COLO829 (cell line): Measurements from ENCODE around the gene AIMP1.
"Not testable (repeated sequence)": the region's sequence is repeated elsewhere in the genome, so short reads cannot be mapped to it uniquely, and the experiment has no call there.

Experiments used
- DNase-seq: peaks from one replicate; pipeline ENCODE4 v3.0.0; 2012; ENCODE audit warnings: low spot score

Gene AIMP1

DNA sequence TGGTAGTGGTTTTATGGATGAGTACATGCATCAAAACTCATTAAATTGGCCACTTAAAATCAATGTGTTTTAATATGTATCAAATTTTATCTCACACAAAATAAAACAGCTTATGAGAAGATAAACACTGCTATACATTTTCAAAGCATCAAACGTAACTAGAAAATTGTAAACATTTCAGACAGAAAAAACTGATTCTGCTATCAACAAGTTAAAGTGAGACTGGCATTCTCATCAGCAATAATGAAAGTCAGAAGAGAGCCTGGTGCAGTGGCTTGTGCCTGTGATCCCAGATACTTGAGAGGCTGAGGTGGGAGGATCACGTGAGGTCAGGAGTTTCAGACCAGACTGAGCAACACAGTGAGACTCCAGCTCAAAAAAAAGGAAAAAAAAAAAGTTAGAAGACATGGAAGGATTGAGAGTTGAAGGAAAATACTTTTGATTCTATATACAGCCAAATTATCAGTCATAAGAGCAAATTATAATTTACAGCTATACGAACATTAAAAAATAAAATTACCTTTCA lies 3.3 kb upstream of the AIMP1 start:
- DNase-seq = no peak

DNA sequence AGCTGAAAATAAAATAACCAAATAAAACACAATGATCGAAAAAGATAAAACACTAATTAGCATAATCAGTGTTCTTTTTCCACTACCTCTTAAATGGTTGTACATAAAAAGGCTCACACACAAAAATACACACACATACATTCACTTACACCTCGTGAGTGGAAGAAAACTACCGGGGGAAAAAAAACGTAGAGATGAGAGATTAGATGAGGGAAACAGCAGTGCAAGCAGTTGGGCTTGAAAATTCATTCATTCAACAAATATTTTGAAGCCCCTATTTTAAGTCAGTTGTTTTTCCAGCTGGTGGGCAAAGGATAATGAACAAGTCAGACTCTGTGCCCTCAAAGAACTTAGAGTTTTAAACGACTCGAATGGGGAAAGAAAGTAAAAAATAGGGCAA lies 1.4 kb upstream of the AIMP1 start:
- DNase-seq = no peak

DNA sequence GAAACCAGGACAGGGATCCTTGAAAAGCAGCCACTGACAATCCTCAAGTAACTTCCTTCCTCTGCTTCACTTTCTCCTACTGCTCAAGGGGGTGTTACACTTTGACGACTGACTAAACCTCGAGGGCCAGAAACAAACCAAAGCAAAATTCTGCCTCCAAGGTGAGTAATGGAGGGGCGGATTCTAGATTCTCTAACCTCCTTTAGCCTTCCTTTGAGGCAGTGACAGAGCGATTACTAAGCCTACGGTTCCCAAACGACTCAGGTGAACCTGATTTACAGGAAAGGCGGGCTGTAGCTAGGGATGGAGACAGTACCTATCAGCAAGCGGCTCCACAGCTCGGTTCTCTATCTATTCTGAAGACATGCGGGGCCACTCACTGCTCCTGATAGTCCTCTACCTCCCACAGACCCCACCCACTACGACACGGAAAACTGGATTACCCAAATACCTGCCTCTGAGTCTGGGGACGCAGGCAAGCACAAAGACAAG lies 828 bp upstream of the AIMP1 start:
- DNase-seq = no peak

GRCh38 chr4:106316773-106317409 lies 541 bp downstream of the AIMP1 start:
- no peak for DNase-seq

DNA sequence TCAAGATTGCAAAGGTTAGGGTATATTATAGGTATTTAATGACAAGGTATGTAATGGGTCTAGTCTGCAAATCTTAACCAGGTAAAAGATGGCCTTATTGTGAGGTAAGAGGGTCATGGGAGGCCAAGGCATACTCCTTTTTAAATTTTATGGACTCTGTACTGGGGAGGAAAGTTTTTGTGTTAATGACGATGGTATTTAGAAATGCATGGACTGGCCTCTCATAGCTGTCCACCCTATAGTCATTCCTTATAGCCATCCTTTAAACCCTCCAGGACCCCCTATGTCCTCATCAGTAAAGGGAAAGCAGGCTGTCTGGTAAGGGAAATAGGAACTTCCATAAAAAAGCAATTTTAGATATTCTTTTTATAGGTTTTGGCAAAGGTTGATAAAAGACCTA lies 1.5 kb downstream of the AIMP1 start:
- DNase-seq = no peak

GRCh38 chr4:106318511-106318910 lies 2.2 kb downstream of the AIMP1 start:
- DNase-seq = no peak

DNA sequence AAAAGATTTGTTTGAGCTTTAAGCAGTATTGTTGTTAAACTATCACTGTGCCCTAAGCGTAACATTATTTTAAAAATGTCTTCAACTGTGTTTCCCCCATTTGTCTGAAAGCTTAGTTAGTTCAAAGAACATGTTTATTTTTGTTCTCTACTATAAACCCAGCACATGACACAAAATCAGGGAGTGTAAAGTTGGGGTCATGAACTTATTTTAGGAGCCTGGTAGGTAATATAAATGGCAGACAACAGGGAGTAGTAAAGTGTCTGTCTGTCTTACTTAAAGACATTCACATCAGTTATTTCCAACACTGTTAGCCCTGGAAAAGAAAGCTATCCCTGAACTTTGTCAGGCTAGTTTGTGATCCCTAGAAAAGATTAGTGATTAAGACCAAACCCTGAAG lies 3.9 kb downstream of the AIMP1 start:
- DNase-seq = no peak

DNA sequence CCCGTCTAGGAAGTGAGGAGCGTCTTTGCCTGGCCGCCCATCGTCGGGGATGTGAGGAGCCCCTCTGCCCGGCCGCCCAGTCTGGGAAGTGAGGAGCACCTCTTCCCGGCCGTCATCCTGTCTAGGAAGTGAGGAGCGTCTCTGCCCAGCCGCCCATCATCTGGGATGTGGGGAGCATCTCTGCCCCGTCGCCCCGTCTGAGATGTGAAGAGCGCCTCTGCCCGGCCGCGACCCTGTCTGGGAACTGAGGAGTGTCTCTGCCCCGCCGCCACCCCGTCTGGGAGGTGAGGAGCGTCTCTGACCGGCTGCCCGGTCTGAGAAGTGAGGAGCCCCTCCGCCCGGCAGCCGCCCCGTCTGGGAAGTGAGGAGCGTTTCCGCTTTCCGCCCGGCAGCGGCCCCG lies 4.8 kb downstream of the AIMP1 start:
- not testable (repeated sequence) for DNase-seq

DNA sequence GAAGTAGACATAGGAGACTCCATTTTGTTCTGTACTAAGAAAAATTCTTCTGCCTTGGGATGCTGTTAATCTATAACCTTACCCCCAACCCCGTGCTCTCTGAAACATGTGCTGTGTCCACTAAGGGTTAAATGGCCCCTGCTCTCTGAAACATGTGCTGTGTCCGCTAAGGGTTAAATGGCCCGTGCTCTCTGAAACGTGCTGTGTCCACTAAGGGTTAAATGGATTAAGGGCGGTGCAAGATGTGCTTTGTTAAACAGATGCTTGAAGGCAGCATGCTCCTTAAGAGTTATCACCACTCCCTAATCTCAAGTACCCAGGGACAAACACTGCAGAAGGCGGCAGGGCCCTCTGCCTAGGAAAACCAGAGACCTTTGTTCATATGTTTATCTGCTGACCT lies 5.5 kb downstream of the AIMP1 start:
- not testable (repeated sequence) for DNase-seq

GRCh38 chr4:106323119-106323518 lies 6.8 kb downstream of the AIMP1 start:
- DNase-seq = no peak

GRCh38 chr4:106325800-106326199 lies 9.4 kb downstream of the AIMP1 start:
- no peak for DNase-seq

DNA sequence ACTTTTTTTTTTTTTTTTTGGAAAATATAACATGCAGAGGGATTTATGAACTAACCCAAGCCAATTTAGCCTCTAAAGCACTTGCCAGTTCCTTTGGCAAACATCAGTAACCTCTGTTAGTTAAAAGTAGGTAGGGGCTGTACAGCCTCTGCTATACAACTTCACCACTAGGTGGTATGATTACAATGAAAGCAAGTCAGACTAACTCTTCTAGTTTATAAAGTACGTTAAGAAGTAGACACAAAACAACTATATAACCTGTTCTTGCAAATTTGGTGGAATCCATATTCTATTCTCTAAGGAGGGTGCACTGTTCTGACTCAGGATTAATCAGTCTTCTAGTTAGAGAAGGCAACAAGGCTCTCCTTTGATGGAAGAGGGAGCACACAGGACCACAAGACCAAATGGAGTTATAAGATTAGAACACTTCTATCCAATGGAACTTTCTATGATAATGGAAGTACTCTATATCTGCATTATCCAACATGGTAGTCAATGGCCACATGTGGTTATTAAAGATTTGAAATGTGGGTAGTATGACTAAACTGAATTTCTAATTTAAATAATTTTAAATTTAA lies 12.8 kb downstream of the AIMP1 start:
- peak; percentile 44 for DNase-seq

- DNase-seq = no peak
These were observed 16.8 kb downstream of the AIMP1 start for GRCh38 chr4:106333186-106333585.

DNA sequence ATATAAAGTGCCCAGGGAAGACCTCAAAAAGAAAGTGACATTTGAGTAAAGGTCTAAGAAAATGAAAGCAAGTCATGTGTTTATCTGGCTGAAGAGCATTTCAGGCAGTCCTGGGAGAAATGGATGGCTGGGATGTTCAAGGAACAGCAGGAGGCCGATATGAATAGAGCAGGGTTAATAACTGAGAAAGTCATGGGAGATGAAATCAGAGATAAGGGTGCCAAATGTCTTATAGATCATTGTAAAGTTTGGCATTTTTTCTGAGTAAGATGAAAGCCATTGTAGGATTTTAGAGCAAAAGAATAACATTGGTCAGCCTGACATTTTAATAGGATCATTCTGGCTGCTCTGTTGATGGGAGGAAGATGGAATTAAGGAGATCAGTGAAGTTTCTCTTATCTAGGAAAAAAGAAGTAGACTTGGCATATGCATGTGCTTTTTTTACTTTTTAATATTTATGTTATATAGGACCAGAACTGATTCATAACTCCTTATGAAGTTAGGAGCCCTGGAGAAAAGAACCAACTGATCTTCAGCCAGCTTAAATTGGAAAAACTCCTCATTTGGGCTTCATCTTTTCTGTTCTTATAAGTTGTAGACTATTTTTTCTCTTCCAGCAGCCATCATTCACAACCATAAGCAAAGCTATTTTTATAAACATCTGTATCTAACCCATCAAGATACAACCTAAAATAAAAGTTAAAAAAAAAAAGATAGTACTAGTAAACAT lies 18.6 kb downstream of the AIMP1 start:
- no peak for DNase-seq

- DNase-seq = no peak
These were observed 20.3 kb downstream of the AIMP1 start for GRCh38 chr4:106336618-106337017.

DNA sequence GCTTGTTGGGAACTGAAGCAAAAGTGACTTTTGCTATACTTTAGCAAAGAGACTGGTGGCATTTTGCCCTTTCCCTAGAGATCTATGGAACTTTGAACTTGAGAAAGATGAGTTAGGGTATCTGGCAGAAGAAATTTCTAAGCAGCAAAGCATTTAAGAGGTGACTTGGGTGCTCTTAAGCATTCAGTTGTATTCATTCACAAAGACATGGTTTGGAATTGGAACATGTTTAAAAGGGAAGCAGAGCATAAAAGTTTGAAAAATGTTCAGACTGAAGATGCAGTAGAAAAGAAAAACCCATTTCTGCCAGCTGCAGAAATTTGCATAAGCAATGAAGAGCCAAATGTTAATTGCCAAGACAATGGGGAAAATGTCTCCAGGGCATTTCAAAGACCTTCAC lies 21.6 kb downstream of the AIMP1 start:
- DNase-seq = no peak

GRCh38 chr4:106338671-106339070 lies 22.3 kb downstream of the AIMP1 start:
- DNase-seq = no peak

- DNase-seq = no peak
These were observed 23.1 kb downstream of the AIMP1 start for GRCh38 chr4:106339431-106339830.

DNA sequence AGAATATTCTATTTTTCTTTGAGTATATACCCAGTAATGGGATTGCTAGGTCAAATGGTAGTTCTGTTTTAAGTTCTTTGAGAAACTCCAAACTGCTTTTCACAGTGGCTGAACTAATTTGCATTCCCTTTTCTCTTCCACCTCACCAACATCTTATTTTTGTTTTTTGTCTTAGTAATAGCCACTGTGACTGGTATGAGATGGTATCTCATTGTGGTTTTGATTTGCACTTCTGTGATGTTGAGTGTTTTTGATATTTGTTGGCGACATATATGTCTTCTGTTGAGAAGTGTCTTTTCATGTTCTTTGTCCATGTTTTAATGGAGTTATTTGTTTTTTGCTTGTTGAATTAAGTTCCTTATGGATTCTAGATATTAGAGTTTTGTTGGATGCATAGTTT lies 24.4 kb downstream of the AIMP1 start:
- no peak for DNase-seq

- DNase-seq = peak; percentile 25
These were observed 27.7 kb downstream of the AIMP1 start for GRCh38 chr4:106343865-106344646.

- DNase-seq = peak; percentile 18
These were observed 28.3 kb downstream of the AIMP1 start for GRCh38 chr4:106344647-106344970.

- no peak for DNase-seq
These were observed 30.8 kb downstream of the AIMP1 start for GRCh38 chr4:106347167-106347566.

DNA sequence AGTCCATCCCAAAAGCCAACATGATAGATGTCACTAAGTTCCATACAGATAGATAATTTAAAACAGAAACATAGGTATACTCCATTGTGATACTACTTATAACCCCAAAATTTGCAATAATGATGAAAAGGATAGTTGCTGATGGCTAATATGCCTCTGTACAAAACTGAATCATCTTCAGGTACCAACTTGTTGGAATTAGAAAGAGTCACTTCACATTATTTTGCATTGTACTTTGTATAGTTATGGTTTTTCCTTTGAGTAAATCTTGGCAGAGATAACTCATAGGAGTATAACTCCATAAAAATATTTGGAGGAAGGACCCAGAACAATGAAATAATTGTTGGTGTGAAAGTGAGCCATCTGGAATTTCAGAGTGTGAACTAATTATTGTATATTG lies 34.7 kb downstream of the AIMP1 start:
- no peak for DNase-seq
